Lower lobe of right lung (tissue), 2 donors: ENCODE results near the gene TMEM132C. TPM values are rescaled to one million over a fixed set of nuclear protein-coding genes. Genes with fewer than 3 reads are reported as not detected.

ENCODE experiments used
- ATAC-seq, 2 donors: fragments of 200-7000 bp; cut with Tn5 transposase; one replicate each; pipeline ENCODE4 v1.9.1; 2020 to 2022; ENCODE audit warnings: mild to moderate bottlenecking in 2 of 2, moderate library complexity in 2 of 2
- DNase-seq: peaks from one replicate; pipeline ENCODE4 v3.0.0-alpha.2; 2020
- H3K27ac ChIP-seq: fragments of 200-600 bp; one replicate; pipeline ENCODE4 v1.8.0; 2022
- H3K27me3 ChIP-seq: fragments of 200-600 bp; one replicate; pipeline ENCODE4 v1.8.0; 2022; ENCODE audit warnings: low read depth
- H3K36me3 ChIP-seq: fragments of 200-600 bp; one replicate; pipeline ENCODE4 v1.8.0; 2022; ENCODE audit warnings: mild to moderate bottlenecking
- H3K4me1 ChIP-seq: fragments of 200-600 bp; one replicate; pipeline ENCODE4 v1.8.0; 2022
- H3K4me3 ChIP-seq: fragments of 200-600 bp; one replicate; pipeline ENCODE4 v1.8.0; 2022; ENCODE audit warnings: mild to moderate bottlenecking
- H3K9me3 ChIP-seq: fragments of 200-600 bp; one replicate; pipeline ENCODE4 v1.8.0; 2022
- CTCF ChIP-seq: fragments of 200-600 bp; IDR thresholded peaks from one replicate; pipeline ENCODE4 v1.8.0; 2022; ENCODE audit warnings: antibody characterized with exemption, mild to moderate bottlenecking
- intact Hi-C: fragments of 100-400 bp; cut with DNase I; formaldehyde crosslinking; loops from one replicate; pipeline ENCODE4 v1.11.0; 2022
- total RNA-seq: library from RNA; stranded (reverse); fragmentation: NEBNext Ultra II Directional; extraction: Animal tissue kit (Norgen Biotek cat#: 25700); gene quantifications from one replicate; pipeline ENCODE4 v1.2.1, GENCODE V29; 2021
- donor health status: DM: no; HTN: yes; CAD: no; lungs with severe emphysema.

The TMEM132C gene
- total RNA-seq, 1 donor from 2014 or later, result 1.6 TPM

- Histone ChIP-seq H3K4me1 (no peaks in the 10 kb centered on the region), H3K4me3 (no peak overlapping the region), H3K36me3 (no peaks in the 10 kb centered on the region), H3K9me3 (no peaks in the 10 kb centered on the region), H3K27ac (no peak overlapping the region), H3K27me3 (no peaks in the 10 kb centered on the region)
- DNase-seq, result no peak
- no peak for ATAC-seq
- intact Hi-C loops, result no loop called here
- TF ChIP-seq CTCF, result no peak
These were observed 426.1 kb downstream of the TMEM132C start for GRCh38 chr12:128693115-128693514.

- no peak for ATAC-seq
- Histone ChIP-seq H3K9me3 (no peaks in the 10 kb centered on the region), H3K36me3 (no peaks in the 10 kb centered on the region), H3K4me1 (no peaks in the 10 kb centered on the region), H3K27me3 (no peaks in the 10 kb centered on the region), H3K4me3 (no peak overlapping the region), H3K27ac (no peak overlapping the region)
- no peak for DNase-seq
- intact Hi-C loops, result no loop called here
- TF ChIP-seq CTCF, result no peak
These were observed 426.8 kb downstream of the TMEM132C start for GRCh38 chr12:128693771-128694170.

GRCh38 chr12:128694445-128694844 is 427.5 kb downstream of the TMEM132C start:
- no peak for DNase-seq
- ATAC-seq, result no peak
- Histone ChIP-seq H3K9me3 (no peaks in the 10 kb centered on the region), H3K27me3 (no peaks in the 10 kb centered on the region), H3K36me3 (no peaks in the 10 kb centered on the region), H3K27ac (no peak overlapping the region), H3K4me3 (no peak overlapping the region), H3K4me1 (no peaks in the 10 kb centered on the region)
- intact Hi-C loops, result no loop called here
- TF ChIP-seq CTCF, result no peak

- Histone ChIP-seq H3K36me3 (no peaks in the 10 kb centered on the region), H3K27me3 (no peaks in the 10 kb centered on the region), H3K4me3 (no peak overlapping the region), H3K9me3 (no peaks in the 10 kb centered on the region), H3K27ac (no peak overlapping the region), H3K4me1 (no peaks in the 10 kb centered on the region)
- TF ChIP-seq CTCF, result no peak
- intact Hi-C loops, result no loop called here
- no peak for DNase-seq
- no peak for ATAC-seq
These were observed 428.7 kb downstream of the TMEM132C start for GRCh38 chr12:128695697-128696096.

- ATAC-seq, result no peak
- no peak overlapping the region for H3K27ac ChIP-seq
- no peaks in the 10 kb centered on the region for H3K27me3 ChIP-seq
- TF ChIP-seq CTCF, result no peak
- intact Hi-C loops, result no loop called here
- no peak overlapping the region for H3K4me3 ChIP-seq
- no peaks in the 10 kb centered on the region for H3K9me3 ChIP-seq
- no peak for DNase-seq
- no peaks in the 10 kb centered on the region for H3K4me1 ChIP-seq
- no peaks in the 10 kb centered on the region for H3K36me3 ChIP-seq
These were observed 431.5 kb downstream of the TMEM132C start for GRCh38 chr12:128698301-128698972.

GRCh38 chr12:128699106-128699505 is 432.1 kb downstream of the TMEM132C start:
- H3K27ac ChIP-seq, result no peak overlapping the region
- H3K4me3 ChIP-seq, result no peak overlapping the region
- H3K9me3 ChIP-seq, result no peaks in the 10 kb centered on the region
- H3K27me3 ChIP-seq, result no peaks in the 10 kb centered on the region
- no peaks in the 10 kb centered on the region for H3K4me1 ChIP-seq
- no peak for TF ChIP-seq CTCF
- no peaks in the 10 kb centered on the region for H3K36me3 ChIP-seq
- intact Hi-C loops, result no loop called here
- ATAC-seq (no peak), DNase-seq (no peak)
